Bronchial epithelial cell (primary cell): ENCODE results near the gene BIRC6. TPM values are rescaled to one million over a fixed set of nuclear protein-coding genes. Genes with fewer than 3 reads are reported as not detected.

ENCODE experiments used
- DNase-seq: peaks from one replicate; pipeline ENCODE4 v3.0.0-alpha.2; 2010; ENCODE audit warnings: low read depth
- FAIRE-seq: peaks from 2 replicates; lab custom pipeline; 2011; peaks lifted over from hg19 to GRCh38; lab: Jason Lieb, UNC
- H3K27me3 ChIP-seq: 2 replicates; pipeline ENCODE4 v1.5.1; 2011; ENCODE audit warnings: low read length; ENCODE audit not compliant: control insufficient read depth, insufficient read depth
- H3K36me3 ChIP-seq: 2 replicates; pipeline ENCODE4 v1.5.1; 2011; ENCODE audit warnings: low read length; ENCODE audit not compliant: control insufficient read depth, insufficient read depth
- H3K4me3 ChIP-seq: 2 replicates; pipeline ENCODE4 v1.5.1; 2011; ENCODE audit warnings: mild to moderate bottlenecking, low read depth, low read length, control low read depth
- CTCF ChIP-seq: IDR thresholded peaks from 2 replicates; pipeline ENCODE4 v1.5.1; 2011; ENCODE audit warnings: mild to moderate bottlenecking, moderate library complexity, low read length, control low read depth, inconsistent platforms; ENCODE audit not compliant: insufficient read depth, severe bottlenecking
- total RNA-seq: library from RNA; depleted of rRNA; stranded (reverse); fragments of >200 nt; gene quantifications from 2 replicates; pipeline ENCODE4 v1.2.1, GENCODE V29; 2014

BIRC6 gene
- total RNA-seq, 1 donor from 2014 or later, result 119 TPM

DNA sequence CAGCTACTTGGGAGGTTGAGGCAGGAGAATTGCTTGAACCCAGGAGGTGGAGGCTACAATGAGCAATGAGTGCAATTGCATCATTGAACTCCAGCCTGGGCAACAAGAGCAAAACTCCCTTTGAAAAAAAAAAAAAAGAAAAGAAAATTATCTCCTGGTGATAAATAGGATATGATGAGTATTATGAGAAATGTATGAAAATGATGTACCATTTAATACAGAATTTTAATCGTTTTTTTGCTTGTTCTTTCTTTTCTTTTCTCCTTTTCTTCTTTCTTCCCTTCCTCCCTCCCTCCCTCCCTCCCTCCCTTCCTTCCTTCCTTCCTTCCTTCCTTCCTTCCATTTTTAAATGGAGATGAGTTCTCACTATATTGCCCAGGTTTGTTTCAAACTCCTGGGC lies 311.4 kb downstream of the BIRC6 start:
- no peak for FAIRE-seq
- no peak overlapping the region for H3K4me3 ChIP-seq
- no peaks in the 10 kb centered on the region for H3K36me3 ChIP-seq

More for the DNA sequence above, 311.4 kb downstream of the BIRC6 start:
- H3K27me3 ChIP-seq, result no peaks in the 10 kb centered on the region
- no peak for TF ChIP-seq CTCF
- DNase-seq, result no peak

Other genes starting within 250 kb of the BIRC6 start
- 23.2 and 26.2 TPM in 2 replicates for gene SLC30A6, start 191.2 kb upstream of the BIRC6 start, total RNA-seq
- 0.53 and 1.0 TPM in 2 replicates for gene NLRC4, start 92.1 kb upstream of the BIRC6 start, total RNA-seq
- gene YIPF4, start 79.1 kb upstream of the BIRC6 start, total RNA-seq, result 21.9 and 27.7 TPM in 2 replicates